NCI-H1105 treated with DMSO at 0.1 percent for 48 hours (cell line): Measurements from ENCODE around the gene POC1A.
A peak's percentile ranks its signal among the peaks of the same experiment; 100 is the strongest.

Experiments
- DNase-seq: peaks from one replicate; lab custom pipeline; 2025; lab: John Stamatoyannopoulos, UW

The POC1A gene

DNA sequence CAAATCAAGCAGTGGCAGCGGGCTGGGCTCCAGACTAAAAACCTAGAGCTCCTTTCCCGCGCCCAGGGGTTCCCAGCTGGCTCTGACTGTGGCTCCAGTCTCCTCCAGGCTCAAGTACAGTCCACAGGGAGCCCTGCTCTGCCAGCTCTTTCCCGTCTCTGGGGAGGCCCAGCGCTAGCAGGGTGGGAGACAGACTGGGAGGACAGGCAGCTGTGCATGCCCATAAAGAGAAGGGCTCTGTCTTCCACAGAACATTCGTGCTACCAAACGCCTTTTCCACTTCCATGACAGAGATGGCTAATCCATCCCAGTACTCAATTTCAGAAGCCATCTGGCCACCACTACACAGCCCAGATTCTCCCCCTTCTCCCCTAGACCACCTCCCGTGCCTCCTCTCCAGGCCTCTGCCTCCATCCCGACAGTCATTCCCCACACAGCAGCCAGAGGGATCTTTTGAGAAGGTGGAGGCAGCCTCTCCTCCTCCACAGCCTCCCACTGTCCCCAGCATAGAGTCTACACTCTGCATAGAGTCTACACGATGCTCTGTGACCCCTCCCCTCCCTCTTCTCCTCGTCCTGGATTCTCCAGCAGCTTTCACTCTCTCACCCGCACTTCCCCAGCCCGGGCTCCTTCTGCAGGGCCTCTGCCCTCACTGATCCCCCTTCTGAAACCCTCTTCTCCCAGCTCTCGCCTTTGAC lies 91.0 kb downstream of the POC1A start:
- no peak for DNase-seq

GRCh38 chr3:52062505-52062904 lies 91.7 kb downstream of the POC1A start:
- DNase-seq: no peak

- no peak for DNase-seq
Measured at GRCh38 chr3:52061121-52061910, 92.9 kb downstream of the POC1A start.

- DNase-seq: no peak
Measured at GRCh38 chr3:52059781-52060180, 94.4 kb downstream of the POC1A start.

GRCh38 chr3:52057812-52058495 lies 96.3 kb downstream of the POC1A start:
- no peak for DNase-seq

DNA sequence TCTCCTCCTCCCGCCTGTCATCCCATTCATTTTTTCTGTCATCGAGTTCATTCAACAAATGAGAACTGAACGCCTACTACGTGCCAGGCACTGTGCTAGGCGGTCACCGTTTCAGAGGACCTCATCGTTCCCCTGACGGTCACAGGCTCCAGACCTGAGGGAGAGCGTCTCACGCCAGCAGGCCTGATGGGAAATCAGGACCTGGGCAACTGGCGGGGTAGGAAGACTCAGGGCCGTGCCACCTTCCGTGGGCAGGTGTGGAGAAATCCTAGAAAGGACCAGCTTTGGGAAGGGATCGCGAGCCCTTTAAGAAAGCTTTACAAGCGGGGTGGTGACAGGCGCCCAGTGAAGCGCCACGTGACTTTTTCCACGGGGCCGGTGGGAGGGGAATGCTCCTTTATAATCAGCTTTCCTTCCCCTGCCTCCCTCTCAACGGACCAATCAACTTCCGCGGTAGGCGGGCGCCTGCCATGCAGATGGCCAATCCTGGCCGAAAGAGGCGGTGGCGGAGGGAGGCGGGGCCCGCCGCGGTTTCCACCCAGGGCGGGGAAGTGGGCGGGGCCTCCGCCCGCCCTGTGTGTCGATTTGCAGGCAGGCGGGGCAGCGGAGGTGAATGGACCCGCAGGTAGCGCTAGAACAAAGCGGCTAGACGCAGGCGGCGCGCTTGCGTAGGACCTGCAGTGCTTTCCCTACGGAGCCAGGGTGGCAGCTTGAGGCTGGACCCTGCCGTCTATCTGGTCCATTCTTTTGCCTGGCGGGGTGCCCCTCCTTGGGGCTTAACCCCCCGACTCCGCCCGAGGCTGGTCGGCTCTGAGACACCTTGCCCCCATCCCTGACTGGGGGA lies 97.0 kb downstream of the POC1A start:
- peak; percentile 92 for DNase-seq

GRCh38 chr3:52056521-52056967 lies 97.7 kb downstream of the POC1A start, which contains the start of gene DUSP7:
Gene DUSP7, minus strand, starts transcription at chr3:52056571. Its CDS starts 205 bp downstream, at chr3:52056366.
- peak; percentile 28 for DNase-seq

GRCh38 chr3:52055537-52056351 lies 98.5 kb downstream of the POC1A start:
- DNase-seq: peak; percentile 20

GRCh38 chr3:52054661-52055511 lies 99.3 kb downstream of the POC1A start:
- no peak for DNase-seq

DNA sequence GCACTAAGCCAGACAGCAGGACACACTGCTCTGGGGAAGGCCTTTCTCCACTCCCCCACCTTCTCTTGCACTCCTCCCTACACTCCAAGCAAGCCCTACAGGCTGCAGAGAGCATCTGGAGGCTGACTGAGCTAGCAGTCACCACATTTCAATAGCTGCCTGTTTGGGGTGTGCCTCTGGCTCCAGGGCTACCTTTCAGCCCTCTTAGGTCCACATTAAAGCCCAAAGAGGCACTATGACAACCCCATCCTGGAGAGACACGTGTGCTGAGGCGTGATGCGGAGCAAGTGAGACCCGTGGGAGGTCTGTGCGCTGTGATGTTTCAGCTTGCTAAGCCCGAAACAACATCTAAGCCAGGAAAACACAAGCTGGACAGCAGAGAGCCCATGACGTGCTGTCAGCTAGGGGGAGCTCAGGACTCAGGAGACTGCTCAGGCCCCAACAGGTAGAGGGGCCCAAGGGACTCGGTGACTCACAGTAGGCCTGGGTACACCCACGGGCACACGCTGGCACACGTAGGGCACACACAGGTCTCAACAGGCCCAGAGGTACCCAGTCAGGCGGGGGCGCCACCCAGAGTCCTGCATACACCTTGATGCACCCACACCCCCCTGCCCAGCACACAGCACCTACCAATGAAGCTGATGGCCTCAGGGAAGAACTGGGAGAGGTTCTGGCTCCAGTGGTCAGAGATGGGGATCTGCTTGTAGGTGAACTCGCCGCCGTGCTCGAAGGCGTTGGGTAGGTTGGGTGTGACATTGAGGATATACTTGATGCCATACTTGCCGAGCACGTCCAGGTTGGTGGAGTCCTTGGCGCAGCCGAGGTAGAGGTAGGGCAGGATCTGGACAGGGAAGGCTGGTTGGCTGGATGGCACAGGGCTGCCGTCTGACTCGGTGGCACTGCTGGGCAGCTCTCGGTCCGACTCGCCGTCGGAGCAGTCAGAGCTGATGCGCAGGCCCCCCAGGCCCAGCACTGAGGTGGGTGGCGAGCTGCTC lies 100.6 kb downstream of the POC1A start:
- no peak for DNase-seq

DNA sequence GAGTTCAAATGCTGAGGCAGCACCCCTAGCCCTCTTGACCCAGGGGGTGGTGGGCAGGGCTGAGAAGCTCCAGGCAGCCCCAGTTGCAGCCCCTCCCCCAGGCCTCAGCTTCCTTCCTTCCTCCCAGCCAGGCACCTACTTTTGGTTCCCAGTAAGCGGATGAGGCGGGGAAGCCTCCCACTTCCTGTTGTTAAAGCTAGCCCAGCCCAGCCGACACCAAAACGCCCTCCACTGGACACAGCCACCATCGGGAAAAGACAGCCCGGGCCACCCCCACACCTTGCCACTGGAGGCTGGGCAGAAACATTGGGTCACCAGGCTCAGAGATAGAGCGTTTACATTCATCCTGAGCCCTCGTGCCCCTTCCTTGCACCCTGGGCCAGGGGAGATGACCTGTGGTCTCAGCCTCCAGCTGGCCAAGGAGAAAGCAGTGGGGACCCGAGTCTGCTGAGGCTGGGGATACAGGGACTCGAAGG lies 101.4 kb downstream of the POC1A start:
- DNase-seq: no peak

DNA sequence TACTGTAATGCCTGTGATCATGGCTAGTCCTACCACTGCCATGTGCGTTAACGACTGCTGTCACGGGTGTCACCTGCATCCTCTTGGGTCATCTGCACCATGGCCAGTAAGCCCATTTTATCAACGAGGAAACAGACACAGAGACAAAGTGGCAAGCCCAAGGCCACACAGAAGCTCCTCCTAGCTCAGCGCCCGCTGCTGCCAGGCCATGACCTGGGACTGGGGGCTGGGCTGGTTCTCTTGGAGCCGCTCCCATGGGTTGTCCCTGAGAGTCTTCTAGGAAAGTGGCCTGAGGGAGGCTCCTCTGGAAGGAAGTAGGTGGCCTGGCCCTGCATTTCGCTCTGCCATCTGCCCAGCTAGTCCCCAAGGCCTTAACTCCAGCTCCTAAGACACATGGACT lies 102.8 kb downstream of the POC1A start:
- no peak for DNase-seq

DNA sequence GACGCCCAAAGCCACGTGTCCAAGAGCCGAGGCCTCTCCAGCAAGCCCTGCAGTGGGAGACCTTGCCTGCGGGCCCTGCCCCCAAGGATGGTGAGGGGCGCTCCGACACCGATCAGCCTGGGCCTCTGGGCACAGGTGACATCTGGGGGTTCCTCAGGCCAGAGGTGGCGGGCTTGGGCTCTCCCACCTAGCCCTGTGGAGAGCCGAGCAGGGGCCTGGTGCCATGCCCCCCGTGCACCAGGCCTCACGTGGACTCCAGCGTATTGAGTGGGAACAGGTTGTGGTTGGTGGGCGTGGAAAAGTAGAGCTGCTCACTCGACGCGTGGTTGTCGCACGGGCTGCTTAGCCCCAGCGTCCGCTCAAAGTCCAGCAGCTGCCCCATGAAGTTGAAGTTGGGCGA lies 103.7 kb downstream of the POC1A start:
- no peak for DNase-seq

DNA sequence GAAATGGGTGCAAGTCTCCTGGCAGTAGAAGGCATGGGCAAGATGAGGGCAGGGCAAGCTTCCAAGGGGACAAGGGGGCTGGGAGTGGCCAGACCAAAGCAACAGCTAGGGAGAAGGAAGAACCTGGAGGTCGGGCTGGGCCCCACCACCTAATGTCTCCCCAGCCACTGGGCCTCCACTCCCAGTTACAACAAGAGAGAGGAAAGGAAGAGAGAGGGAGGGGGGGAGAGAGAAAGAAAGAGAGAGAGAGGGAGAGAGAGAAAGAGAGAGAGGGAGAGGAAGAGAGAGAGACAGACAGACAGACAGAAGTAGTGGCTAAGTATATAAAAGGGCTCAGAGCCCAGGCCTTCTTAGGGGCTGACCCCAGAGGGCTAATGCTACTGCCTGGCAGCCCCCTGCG lies 104.7 kb downstream of the POC1A start:
- DNase-seq: no peak

DNA sequence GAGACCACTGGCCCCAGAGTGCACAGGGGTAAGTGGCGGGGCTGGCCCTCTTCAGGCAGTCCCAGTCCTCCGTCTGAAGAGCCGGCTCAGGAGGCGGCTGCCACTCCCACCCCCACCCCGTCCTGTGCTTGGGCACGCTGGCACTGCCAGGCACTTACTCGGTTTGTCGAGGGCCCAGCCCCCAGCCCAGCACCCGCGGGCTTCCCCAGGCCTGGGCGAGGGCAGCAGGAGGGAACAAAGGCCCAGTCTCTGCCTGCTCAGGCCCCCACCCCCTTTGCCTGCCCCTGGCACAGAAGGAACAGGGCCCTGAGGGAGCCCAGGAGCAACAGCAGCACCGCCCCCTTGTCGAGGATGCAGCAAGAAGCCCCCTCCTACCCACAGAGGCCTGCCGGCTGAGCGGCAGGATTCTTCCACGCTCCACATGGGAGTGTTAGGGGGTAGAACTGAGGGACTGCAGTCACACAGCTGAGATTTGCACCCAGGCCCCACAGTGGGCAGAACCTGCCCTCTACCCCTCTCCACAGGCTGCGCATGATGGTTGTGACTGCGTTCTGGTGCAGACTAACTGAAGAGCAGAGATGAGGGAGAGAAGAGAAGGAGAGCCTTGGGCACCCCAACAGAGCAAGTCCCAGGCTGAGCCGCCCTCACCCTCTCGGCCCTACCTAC lies 106.8 kb downstream of the POC1A start:
- DNase-seq: no peak

DNA sequence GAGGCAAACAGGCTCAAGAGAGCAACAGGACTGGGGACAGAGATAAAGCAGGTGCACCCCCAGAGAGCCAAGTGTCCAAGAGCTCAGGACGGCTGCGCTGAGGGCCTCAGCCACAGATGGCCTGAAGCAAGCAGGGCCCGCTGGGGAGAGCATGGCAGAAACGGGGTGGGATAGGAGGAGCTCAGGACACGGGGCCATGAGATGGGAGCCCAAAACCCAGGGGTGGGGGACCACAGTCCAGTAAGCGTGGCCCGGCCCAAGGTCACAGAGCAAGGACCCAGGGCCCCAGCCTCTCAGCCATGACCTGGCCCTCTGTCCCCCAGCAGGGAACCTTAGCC lies 107.4 kb downstream of the POC1A start:
- no peak for DNase-seq

GRCh38 chr3:52046186-52046901 lies 107.9 kb downstream of the POC1A start:
- DNase-seq: no peak
